ENCODE results near the gene TYSND1. TPM values are rescaled to one million over a fixed set of nuclear protein-coding genes. Genes with fewer than 3 reads are reported as not detected.
"Not testable (repeated sequence)": the region's sequence is repeated elsewhere in the genome, so short reads cannot be mapped to it uniquely, and the experiment has no call there.

Gene TYSND1
- total and polyA plus RNA-seq, 2 of the 13 experiments (the other 11 are each of a cell fraction or from before 2014, with no cell fraction given): 3.3 to 8.9 TPM

GRCh38 chr10:70179209-70179608, 32.7 kb upstream of the TYSND1 start:
- POLR2A ChIA-PET: not testable (repeated sequence)

GRCh38 chr10:70178139-70178725, 31.7 kb upstream of the TYSND1 start:
- Histone ChIP-seq H3K27ac (ENCODE audit: extremely low read length, insufficient read depth, low read length) (no peak overlapping the region), H3K4me3 (replicated peaks in 1 of 3; ENCODE audit: insufficient read depth in 1 of 3, low read depth in 2 of 3, low read length in 3 of 3) (no peak overlapping the region), H3K9ac (ENCODE audit: insufficient read depth, low read depth, low read length) (no peak overlapping the region), H3K79me2 (ENCODE audit: insufficient read depth, low read length) (no peaks in the 10 kb centered on the region), H3K36me3 (replicated peaks in 1 of 2; ENCODE audit: control insufficient read depth in 1 of 2, insufficient read depth in 2 of 2, low read length in 2 of 2) (no peaks in the 10 kb centered on the region), H3K4me2 (ENCODE audit: low read depth, low read length) (no peak overlapping the region), H3K4me1 (ENCODE audit: insufficient read depth, low read length) (peaks cover 21% of the 10 kb centered on the region), H3K9me3 (ENCODE audit: low read length) (no peaks in the 10 kb centered on the region; the same call in 1 of the 2 replicates), H2AFZ (ENCODE audit: low read length) (no peak overlapping the region), H3K27me3 (ENCODE audit: control insufficient read depth in 1 of 2, insufficient read depth in 2 of 2, low read length in 2 of 2) (no peaks in the 10 kb centered on the region), H4K20me1 (ENCODE audit: insufficient read depth, low read length) (no peaks in the 10 kb centered on the region)
- no peak for FAIRE-seq
- ATAC-seq: no peak
- TF ChIP-seq ZSCAN21 (CRISPR knock-in tag; IDR thresholded peaks at IDR 0.05; ENCODE audit: borderline replicate concordance) (no peak), MEIS2 (CRISPR knock-in tag; IDR thresholded peaks at IDR 0.05) (no peak), CENPBD1 (CRISPR knock-in tag; IDR thresholded peaks at IDR 0.05; ENCODE audit: borderline replicate concordance, low read depth) (no peak), DMAP1 (CRISPR knock-in tag; IDR thresholded peaks at IDR 0.05) (no peak), PCBP1 (IDR thresholded peaks at IDR 0.05; ENCODE audit: borderline replicate concordance, low read depth, low read length) (no peak)
- intact Hi-C loops (cut with micrococcal nuclease; ENCODE audit: unreplicated experiment): no loop called here
- CTCF ChIA-PET (ENCODE audit: low intra/inter-chr PET ratio, low total read pairs): no interaction called here
- in situ Hi-C loops (cut with HindIII; ENCODE audit: extremely low pct_ligation_motif_present, low pct_unique_long_range_greater_than_20kb): no loop called here
- POLR2A ChIA-PET: interaction anchor here (1.0 kb wide), 1 partner anchor 32 kb away, joined by 3 read pairs; the partner anchor contains the start of gene TYSND1
- no peak for DNase-seq (ENCODE audit: low spot score)
- BruUV-seq (replicated peaks): no TSS peak
- WGBS (ENCODE audit: low lambda C conversion rate): 27% methylated on average over 4 of the region's 4 CpGs

More at GRCh38 chr10:70179209-70179608, 32.7 kb upstream of the TYSND1 start:
- 55% methylated on average over 8 of the region's 8 CpGs for WGBS (ENCODE audit: low lambda C conversion rate)
- H3K36me3 ChIP-seq (replicated peaks in 1 of 2; ENCODE audit: control insufficient read depth in 1 of 2, insufficient read depth in 2 of 2, low read length in 2 of 2); H4K20me1 ChIP-seq (ENCODE audit: insufficient read depth, low read length); H2AFZ ChIP-seq (ENCODE audit: low read length); FAIRE-seq; intact Hi-C loops (cut with micrococcal nuclease; ENCODE audit: unreplicated experiment); DNase-seq (ENCODE audit: low spot score); ATAC-seq; H3K9me3 ChIP-seq (ENCODE audit: low read length); H3K4me3 ChIP-seq (replicated peaks in 1 of 3; ENCODE audit: insufficient read depth in 1 of 3, low read depth in 2 of 3, low read length in 3 of 3); H3K27ac ChIP-seq (ENCODE audit: extremely low read length, insufficient read depth, low read length); H3K27me3 ChIP-seq (ENCODE audit: control insufficient read depth in 1 of 2, insufficient read depth in 2 of 2, low read length in 2 of 2); H3K79me2 ChIP-seq (ENCODE audit: insufficient read depth, low read length); CTCF ChIA-PET (ENCODE audit: low intra/inter-chr PET ratio, low total read pairs); in situ Hi-C loops (cut with HindIII; ENCODE audit: extremely low pct_ligation_motif_present, low pct_unique_long_range_greater_than_20kb); H3K4me2 ChIP-seq (ENCODE audit: low read depth, low read length); BruUV-seq (replicated peaks); H3K9ac ChIP-seq (ENCODE audit: insufficient read depth, low read depth, low read length); TF ChIP-seq ATF7 (CRISPR knock-in tag; IDR thresholded peaks at IDR 0.05): not testable (repeated sequence)
- TF ChIP-seq ATF7 (IDR thresholded peaks at IDR 0.05): peak; percentile 5; the same call in 1 of the 2 replicates
- H3K4me1 ChIP-seq (ENCODE audit: insufficient read depth, low read length): peaks cover 13% of the 10 kb centered on the region

Data from HepG2 (cell line).